ENCODE measurements around the gene SDHD. TPM values are rescaled to one million over a fixed set of nuclear protein-coding genes. Genes with fewer than 3 reads are reported as not detected.
"Not testable (repeated sequence)": the region's sequence is repeated elsewhere in the genome, so short reads cannot be mapped to it uniquely, and the experiment has no call there.

SDHD gene
- 75.5 TPM for total RNA-seq

DNA sequence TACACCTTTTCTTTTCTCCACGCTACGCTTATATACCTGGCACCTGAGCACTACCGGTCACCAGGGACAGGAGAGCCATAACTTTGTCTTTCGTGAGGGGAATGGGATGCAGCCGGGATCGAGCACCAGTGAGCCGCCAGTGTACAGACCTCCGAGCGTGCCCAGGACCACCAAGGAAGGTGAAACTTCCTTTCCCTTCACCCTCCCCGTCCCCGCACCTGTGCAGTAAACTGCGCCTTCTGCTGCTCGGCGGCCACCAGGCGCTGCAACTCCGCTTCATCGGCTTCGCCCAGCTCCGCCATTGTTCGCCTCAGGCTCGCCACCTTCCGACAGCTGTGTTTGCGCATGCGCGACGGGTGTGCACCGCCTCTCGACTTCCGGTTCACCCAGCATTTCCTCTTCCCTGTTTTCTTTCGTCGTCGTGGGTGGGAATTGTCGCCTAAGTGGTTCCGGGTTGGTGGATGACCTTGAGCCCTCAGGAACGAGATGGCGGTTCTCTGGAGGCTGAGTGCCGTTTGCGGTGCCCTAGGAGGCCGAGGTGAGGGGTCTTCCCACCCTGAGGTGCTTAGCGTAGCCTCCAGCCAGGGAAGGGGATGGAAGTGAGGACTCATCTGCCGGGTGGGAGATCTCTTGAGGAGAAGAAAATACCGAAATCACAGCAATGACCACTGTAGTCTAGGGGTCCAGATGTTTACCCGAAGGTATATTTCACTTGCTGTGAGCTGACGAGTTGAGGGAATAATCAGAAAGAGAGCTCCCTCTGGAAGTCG lies at the start of gene SDHD, which contains the start of gene TIMM8B:
TSS of gene SDHD (plus strand) at position 452 of the 770 bp plus-strand sequence. CDS start at position 487, 35 bp downstream.
TSS of gene TIMM8B (minus strand) at position 335 of the 770 bp plus-strand sequence. CDS start at position 302, 33 bp downstream.
- DNase-seq (ENCODE audit: low spot score) (peak; percentile 97), ATAC-seq (peak; percentile 99)
- intact Hi-C loops (cut with DNase I) = no loop called here

GRCh38 chr11:112037527-112037926 lies 49.1 kb upstream of the SDHD start:
- intact Hi-C loops (cut with DNase I) = no loop called here

GRCh38 chr11:112042161-112042960 lies 44.3 kb upstream of the SDHD start:
- intact Hi-C loops (cut with DNase I) = no loop called here
- no peak for ATAC-seq

More at GRCh38 chr11:112037527-112037926, 49.1 kb upstream of the SDHD start:
- no peak for ATAC-seq
- DNase-seq (ENCODE audit: low spot score) = no peak

GRCh38 chr11:112042961-112043304 lies 43.7 kb upstream of the SDHD start:
- DNase-seq (ENCODE audit: low spot score) = no peak
- no peak for ATAC-seq
- intact Hi-C loops (cut with DNase I) = no loop called here

More at GRCh38 chr11:112042161-112042960, 44.3 kb upstream of the SDHD start:
- DNase-seq (ENCODE audit: low spot score) = no peak

DNA sequence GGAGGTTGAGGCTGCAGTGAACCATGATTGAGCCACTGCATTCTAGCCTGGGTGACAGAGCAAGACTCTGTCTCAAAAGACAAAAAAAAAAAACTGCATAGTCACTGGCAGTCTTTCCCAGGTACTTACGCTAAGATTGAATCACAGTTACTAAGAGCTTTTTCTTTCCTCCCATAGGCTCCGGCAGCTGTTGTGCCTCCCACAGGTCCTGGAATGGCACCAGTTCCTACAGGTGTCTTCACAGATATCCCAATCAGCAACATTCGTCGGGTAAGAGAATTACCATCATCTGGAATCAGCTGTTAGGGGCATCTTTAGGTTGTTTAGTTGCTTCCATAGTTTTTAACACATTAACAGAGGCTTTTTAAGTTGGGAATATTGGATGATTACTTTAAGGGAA lies 41.7 kb upstream of the SDHD start:
- intact Hi-C loops (cut with DNase I) = no loop called here
- no peak for ATAC-seq
- no peak for DNase-seq (ENCODE audit: low spot score)

GRCh38 chr11:112046647-112047046 lies 40.0 kb upstream of the SDHD start:
- ATAC-seq; intact Hi-C loops (cut with DNase I): not testable (repeated sequence)

DNA sequence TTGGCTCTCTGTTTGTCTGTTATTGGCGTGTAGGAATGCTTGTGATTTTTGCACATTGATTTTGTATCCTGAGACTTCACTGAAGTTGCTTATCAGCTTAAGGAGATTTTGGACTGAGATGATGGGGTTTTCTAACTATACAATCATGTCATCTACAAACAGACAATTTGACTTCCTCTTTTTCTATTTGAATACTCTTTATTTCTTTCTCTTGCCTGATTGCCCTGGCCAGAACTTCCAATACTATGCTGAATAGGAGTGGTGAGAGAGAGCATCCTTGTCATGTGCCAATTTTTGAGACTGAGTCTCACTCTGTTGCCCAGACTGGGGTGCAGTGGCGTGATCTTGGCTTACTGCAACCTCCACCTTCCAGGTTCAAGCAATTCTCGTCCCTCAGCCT lies 38.4 kb upstream of the SDHD start:
- ATAC-seq; DNase-seq (ENCODE audit: low spot score); intact Hi-C loops (cut with DNase I): not testable (repeated sequence)

More at GRCh38 chr11:112046647-112047046, 40.0 kb upstream of the SDHD start:
- DNase-seq (ENCODE audit: low spot score) = not testable (repeated sequence)

- intact Hi-C loops (cut with DNase I) = no loop called here
- ATAC-seq = no peak
- DNase-seq (ENCODE audit: low spot score) = no peak
These were observed 36.9 kb upstream of the SDHD start for GRCh38 chr11:112049777-112050176.

GRCh38 chr11:112050721-112051120 lies 36.0 kb upstream of the SDHD start:
- ATAC-seq (no peak), DNase-seq (ENCODE audit: low spot score) (no peak)
- intact Hi-C loops (cut with DNase I) = no loop called here

DNA sequence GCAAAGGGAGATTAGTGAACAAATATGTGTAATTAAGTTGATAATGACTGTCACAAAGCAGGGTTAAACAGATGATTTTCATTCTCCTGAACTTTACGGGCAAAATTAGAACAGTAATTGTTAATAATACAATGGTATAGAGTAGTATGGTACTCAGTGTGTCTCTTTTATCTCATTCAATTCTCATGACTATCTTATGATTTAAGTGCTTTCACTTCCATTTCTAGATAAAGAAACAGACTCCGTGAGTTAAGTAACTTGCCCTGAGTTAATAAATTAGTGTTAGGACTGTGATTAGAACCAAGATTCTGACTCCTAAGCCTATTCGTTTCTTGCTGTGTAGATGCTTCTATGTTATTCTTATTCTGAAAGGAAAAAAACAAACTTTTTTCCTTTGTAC lies 34.9 kb upstream of the SDHD start:
- DNase-seq (ENCODE audit: low spot score) = no peak
- intact Hi-C loops (cut with DNase I) = no loop called here
- no peak for ATAC-seq

- ATAC-seq (no peak), DNase-seq (ENCODE audit: low spot score) (no peak)
- intact Hi-C loops (cut with DNase I) = no loop called here
These were observed 29.5 kb upstream of the SDHD start for GRCh38 chr11:112057170-112057569.

DNA sequence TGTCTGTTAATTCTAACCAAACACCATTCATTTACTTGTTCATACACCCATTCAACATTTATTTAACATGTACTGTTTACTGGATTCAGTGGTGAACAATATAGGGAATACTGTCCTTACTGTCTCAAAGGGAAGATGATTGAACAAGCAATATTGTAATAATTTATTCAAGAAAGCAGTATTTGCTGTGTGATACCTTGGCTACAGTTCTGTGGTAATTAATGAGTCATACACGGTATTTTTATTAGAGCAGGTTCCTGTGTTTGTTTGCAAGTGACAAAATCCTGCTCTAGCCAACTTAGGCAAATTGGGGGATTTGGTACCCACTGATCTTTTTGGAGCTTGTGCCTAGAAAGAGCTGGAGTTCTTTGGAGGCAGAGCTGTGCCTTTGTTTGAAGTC lies 28.6 kb upstream of the SDHD start:
- intact Hi-C loops (cut with DNase I) = no loop called here
- no peak for DNase-seq (ENCODE audit: low spot score)
- no peak for ATAC-seq

DNA sequence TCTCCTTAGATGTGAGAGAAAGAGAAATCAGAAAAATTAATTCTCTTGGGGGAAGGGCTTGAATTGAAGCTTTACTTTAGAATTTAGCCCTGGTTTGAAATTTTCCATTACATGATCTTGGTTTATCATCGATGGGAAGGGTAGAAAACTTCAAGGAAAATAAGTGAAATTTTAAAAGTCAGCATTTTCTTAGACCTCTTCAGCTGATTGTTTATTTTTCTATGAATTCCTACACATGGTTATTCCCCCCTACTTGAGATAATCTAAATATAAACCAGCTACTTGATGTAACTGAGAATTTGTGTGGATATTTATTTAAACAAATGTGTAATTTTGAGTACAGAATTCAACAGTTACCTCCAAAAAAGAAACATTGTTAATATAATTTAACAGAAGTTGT lies 23.8 kb upstream of the SDHD start:
- DNase-seq (ENCODE audit: low spot score) (no peak), ATAC-seq (no peak)
- intact Hi-C loops (cut with DNase I) = no loop called here

DNA sequence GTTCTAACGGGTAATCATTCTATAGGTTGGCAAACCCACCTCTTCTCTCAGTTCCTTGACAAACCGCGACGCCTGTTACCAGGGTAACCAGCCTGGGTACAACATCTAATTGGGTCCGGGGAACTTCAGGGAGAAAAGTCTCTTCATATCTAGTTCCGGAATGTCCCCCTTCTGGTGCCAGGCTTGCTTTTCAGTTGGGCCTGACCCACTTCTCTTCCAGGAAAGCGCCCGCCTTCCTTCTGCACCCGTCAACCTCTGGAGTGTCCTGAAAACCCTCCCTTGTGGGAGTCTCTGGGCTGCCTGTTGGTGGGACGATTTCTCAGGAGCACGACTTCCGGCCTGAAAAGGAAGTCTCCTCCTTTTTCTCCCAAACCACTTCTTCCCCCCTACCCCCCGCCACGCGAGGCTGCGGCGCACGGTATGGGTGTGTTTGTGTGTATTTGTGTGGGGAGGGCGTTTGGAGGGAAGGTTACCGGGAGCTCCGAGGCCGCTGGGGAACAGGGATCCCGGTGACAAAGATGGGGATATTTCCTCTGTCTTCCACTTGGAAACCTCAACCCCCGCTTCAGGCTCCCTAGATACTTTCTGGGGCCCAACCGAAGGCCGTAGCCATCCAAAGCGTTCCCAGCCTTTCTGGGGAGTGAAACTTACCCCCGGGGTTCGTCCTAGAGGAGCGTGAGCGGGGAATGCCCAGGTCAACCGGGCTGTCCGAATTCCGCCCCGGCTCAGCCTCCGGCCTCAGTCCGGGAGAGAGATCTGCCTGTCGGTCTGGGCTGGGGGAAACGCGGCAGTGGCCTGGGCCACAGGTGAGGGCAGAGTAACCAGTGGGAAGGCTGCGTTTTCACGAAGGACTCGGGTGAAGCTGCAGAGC lies 12.5 kb upstream of the SDHD start, which contains the start of the genes NKAPD1 and PIH1D2:
TSS of gene NKAPD1 (plus strand) at position 359 of the 871 bp plus-strand sequence. CDS start 1,276 bp downstream, outside the sequence.
TSS of gene PIH1D2 (minus strand) at position 77 of the 871 bp plus-strand sequence. CDS start 843 bp downstream, outside the sequence.
- DNase-seq (ENCODE audit: low spot score) (peak; percentile 82), ATAC-seq (peak; percentile 94)
- intact Hi-C loops (cut with DNase I) = no loop called here

DNA sequence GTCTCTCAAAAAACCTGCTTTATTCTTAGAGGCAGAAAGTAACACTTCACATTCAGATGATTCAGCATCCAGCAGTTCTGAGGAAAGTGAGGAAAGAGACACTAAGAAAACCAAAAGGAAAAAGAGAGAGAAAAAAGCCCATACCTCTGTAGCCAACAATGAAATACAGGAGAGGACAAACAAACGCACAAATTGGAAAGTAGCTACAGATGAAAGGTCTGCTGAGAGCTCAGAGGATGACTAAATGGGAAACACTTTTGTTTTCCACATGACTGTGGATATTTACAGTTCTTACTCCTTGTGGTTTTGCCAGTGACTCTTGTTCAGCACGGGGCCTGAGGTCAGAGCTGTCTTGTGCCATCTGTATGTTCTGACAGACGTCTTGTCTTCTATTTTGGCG lies 3.9 kb upstream of the SDHD start:
- DNase-seq (ENCODE audit: low spot score) (no peak), ATAC-seq (no peak)
- intact Hi-C loops (cut with DNase I) = no loop called here

- ATAC-seq (peak; percentile 58), DNase-seq (ENCODE audit: low spot score) (no peak)
- intact Hi-C loops (cut with DNase I) = no loop called here
These were observed 751 bp upstream of the SDHD start for GRCh38 chr11:112085822-112086421.

- DNase-seq (ENCODE audit: low spot score) = no peak
- intact Hi-C loops (cut with DNase I) = no loop called here
- ATAC-seq = no peak
These were observed 539 bp downstream of the SDHD start for GRCh38 chr11:112087212-112087611.

DNA sequence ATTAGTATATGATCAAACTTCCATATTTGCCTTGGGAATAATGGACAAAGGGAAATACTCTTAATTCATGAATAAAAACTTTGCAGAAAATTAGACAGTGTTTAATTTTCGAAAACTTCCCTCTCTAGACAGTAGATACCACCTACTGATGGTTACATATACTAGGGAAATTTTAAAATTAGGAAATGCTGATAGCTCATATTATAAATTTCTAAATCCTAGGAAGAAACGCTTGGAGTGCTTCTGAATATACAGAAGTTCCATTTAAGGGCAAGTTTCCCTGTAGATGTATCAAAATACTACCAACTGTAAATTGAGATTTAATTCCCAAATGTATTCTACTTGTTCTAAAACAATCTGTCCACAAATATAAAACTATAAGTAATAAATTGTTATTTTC lies 8.6 kb downstream of the SDHD start:
- DNase-seq (ENCODE audit: low spot score); ATAC-seq; intact Hi-C loops (cut with DNase I): not testable (repeated sequence)

Measured in sciatic nerve (tissue), 2 donors.